ENCODE measurements around the gene RBMS2. TPM values are rescaled to one million over a fixed set of nuclear protein-coding genes. Genes with fewer than 3 reads are reported as not detected.

The RBMS2 gene
- total RNA-seq, 4 donors from 2014 or later = 4.0 to 16.8 (median 6.8) TPM

DNA sequence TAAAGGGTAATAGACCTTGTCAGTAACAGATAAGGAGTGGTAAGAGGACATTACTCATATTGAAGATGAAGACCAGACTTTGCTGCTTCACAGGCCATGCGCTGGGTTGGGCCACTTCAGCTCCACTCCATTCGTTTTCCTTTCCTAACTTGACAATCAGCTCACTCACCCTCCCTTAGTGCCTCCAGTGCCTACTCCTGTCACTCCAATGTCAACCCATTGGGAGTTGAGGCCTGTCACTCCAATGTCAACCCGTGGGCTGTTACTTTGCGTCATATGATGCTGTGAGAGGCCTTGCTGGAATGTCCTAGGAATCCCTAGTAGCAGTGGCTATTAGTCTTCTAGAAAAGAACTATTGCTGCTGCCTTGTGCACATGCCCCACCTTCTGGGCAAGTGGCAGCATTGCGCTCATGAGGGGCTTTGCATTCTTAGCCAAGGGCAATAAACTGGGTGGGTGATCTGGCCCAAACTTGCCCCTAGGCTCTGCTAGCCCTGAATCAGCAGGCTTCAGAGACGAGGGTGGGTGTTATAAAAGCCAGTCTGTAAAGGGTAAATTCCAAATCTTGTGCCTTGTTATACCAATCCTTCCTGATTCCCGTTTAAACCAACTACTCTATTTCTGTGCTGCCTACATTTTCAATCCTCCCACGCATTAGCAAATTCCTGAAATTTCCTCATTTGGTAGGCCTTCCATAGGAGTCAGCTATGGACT is 72.4 kb downstream of the RBMS2 start:
- Histone ChIP-seq H3K4me3 (no peak overlapping the region), H3K4me1 (peaks cover 0 to 14% (median 0%) of the 10 kb centered on the region in 3 donors), H3K27ac (peak overlapping the region in 3 of 4 donors; percentile 28 to 66 (median 42)), H3K36me3 (peaks cover 12 to 70% (median 15%) of the 10 kb centered on the region in 3 donors), H3K9me3 (no peaks in the 10 kb centered on the region), H3K27me3 (no peaks in the 10 kb centered on the region)
- intact Hi-C loops (cut with DNase I) = no loop called here
- TF ChIP-seq, protein P1, sequence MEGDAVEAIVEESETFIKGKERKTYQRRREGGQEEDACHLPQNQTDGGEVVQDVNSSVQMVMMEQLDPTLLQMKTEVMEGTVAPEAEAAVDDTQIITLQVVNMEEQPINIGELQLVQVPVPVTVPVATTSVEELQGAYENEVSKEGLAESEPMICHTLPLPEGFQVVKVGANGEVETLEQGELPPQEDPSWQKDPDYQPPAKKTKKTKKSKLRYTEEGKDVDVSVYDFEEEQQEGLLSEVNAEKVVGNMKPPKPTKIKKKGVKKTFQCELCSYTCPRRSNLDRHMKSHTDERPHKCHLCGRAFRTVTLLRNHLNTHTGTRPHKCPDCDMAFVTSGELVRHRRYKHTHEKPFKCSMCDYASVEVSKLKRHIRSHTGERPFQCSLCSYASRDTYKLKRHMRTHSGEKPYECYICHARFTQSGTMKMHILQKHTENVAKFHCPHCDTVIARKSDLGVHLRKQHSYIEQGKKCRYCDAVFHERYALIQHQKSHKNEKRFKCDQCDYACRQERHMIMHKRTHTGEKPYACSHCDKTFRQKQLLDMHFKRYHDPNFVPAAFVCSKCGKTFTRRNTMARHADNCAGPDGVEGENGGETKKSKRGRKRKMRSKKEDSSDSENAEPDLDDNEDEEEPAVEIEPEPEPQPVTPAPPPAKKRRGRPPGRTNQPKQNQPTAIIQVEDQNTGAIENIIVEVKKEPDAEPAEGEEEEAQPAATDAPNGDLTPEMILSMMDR (IDR thresholded peaks at IDR 0.05) = peak; percentile 65 to 74 (median 68)
- TF ChIP-seq POLR2A (IDR thresholded peaks at IDR 0.05) = no peak
- 36 to 47% methylated on average over 7 to 8 of the region's 8 CpGs for WGBS, 2 donors
- no peak for DNase-seq

- Histone ChIP-seq H3K36me3 (peaks cover 38 to 74% (median 43%) of the 10 kb centered on the region in 3 donors), H3K27me3 (no peaks in the 10 kb centered on the region), H3K27ac (peak overlapping the region in 1 of 4 donors; percentile 14), H3K4me1 (peaks cover 0 to 9% (median 0%) of the 10 kb centered on the region in 3 donors), H3K9me3 (no peaks in the 10 kb centered on the region), H3K4me3 (no peak overlapping the region)
- intact Hi-C loops (cut with DNase I) = no loop called here
- 59 to 87% methylated on average over 1 to 2 of the region's 3 CpGs for WGBS, 2 donors
- DNase-seq = no peak
- TF ChIP-seq, protein P1 (IDR thresholded peaks at IDR 0.05) = no peak
- no peak for TF ChIP-seq POLR2A (IDR thresholded peaks at IDR 0.05)
Observed at GRCh38 chr12:56596815-56597214, 75.2 kb downstream of the RBMS2 start.

GRCh38 chr12:56599041-56599440 is 77.4 kb downstream of the RBMS2 start:
- H3K4me3 ChIP-seq = no peak overlapping the region
- no peaks in the 10 kb centered on the region for H3K27me3 ChIP-seq
- H3K27ac ChIP-seq = peak overlapping the region in 1 of 4 donors; percentile 27
- intact Hi-C loops (cut with DNase I) = no loop called here
- H3K36me3 ChIP-seq = peaks cover 49 to 93% (median 64%) of the 10 kb centered on the region in 3 donors
- 85 to 98% methylated on average over 6 to 15 of the region's 15 CpGs for WGBS, 2 donors
- no peak for TF ChIP-seq POLR2A (IDR thresholded peaks at IDR 0.05)
- TF ChIP-seq, protein P1 (IDR thresholded peaks at IDR 0.05) = no peak
- H3K4me1 ChIP-seq = peaks cover 0 to 6% (median 0%) of the 10 kb centered on the region in 3 donors
- no peak for DNase-seq
- H3K9me3 ChIP-seq = no peaks in the 10 kb centered on the region

DNA sequence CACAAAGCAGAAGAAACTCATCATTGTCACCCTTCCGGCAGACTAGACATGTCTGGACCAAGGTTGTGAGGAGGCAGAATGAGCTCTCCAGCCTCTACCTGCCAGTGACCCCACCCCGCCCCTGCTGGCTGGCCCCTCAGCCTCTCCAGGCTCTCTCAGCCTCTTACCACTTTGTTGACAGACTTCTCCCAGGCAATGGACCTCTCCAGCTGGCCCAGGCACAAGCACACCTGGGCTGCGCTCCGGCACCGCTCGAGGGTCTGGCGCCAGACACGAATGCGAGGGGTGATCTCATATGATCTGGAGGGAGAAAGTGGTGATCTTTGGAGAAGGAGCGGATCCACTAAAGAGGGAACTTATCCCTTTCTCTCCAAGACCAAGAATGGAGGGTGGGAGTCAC is 78.2 kb downstream of the RBMS2 start:
- H3K27ac ChIP-seq = peak overlapping the region in 1 of 4 donors; percentile 27
- no peaks in the 10 kb centered on the region for H3K27me3 ChIP-seq
- peaks cover 55 to 100% (median 72%) of the 10 kb centered on the region in 3 donors for H3K36me3 ChIP-seq
- TF ChIP-seq, protein P1 (IDR thresholded peaks at IDR 0.05) = no peak
- no peak for TF ChIP-seq POLR2A (IDR thresholded peaks at IDR 0.05)
- H3K4me3 ChIP-seq = no peak overlapping the region
- 33 to 90% methylated on average over 2 to 7 of the region's 10 CpGs for WGBS, 2 donors
- intact Hi-C loops (cut with DNase I) = no loop called here
- no peaks in the 10 kb centered on the region for H3K9me3 ChIP-seq
- no peaks in the 10 kb centered on the region for H3K4me1 ChIP-seq
- no peak for DNase-seq

DNA sequence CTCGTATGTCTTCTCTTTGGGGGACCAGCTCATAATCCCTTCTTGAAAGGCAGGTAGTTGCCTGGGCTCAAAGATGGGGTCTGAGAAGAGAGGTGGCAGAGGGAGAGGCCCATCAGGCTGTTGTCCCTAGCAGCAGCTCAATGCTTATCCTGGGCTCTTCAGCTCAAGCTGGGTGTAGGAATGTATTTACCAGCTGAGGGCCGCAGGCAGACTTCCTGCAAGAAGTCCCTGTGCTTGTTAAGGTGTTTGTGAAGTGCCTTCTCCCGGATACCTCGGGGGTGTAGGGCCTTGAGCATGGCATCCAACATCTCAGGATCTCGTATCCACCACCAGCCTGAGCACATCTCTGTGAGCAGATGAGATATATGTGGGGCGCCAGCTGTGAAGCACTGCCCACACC is 79.1 kb downstream of the RBMS2 start:
- Histone ChIP-seq H3K27me3 (no peaks in the 10 kb centered on the region), H3K4me3 (no peak overlapping the region), H3K9me3 (no peaks in the 10 kb centered on the region), H3K27ac (no peak overlapping the region), H3K36me3 (peaks cover 63 to 100% (median 81%) of the 10 kb centered on the region in 3 donors), H3K4me1 (no peaks in the 10 kb centered on the region)
- WGBS, 2 donors = 90 to 97% methylated on average over 2 to 6 of the region's 6 CpGs
- TF ChIP-seq, protein P1 (IDR thresholded peaks at IDR 0.05) = no peak
- no peak for TF ChIP-seq POLR2A (IDR thresholded peaks at IDR 0.05)
- DNase-seq = no peak
- intact Hi-C loops (cut with DNase I) = no loop called here
